ENCODE results near the gene FAM3D.

Gene FAM3D

GRCh38 chr3:58656631-58657030 lies 9.9 kb downstream of the FAM3D start:
- DNase-seq (ENCODE audit: low spot score), result no peak

GRCh38 chr3:58654466-58654865 lies 12.1 kb downstream of the FAM3D start:
- DNase-seq (ENCODE audit: low spot score), result no peak

- no peak for DNase-seq (ENCODE audit: low spot score)
Measured at GRCh38 chr3:58652624-58653023, 13.9 kb downstream of the FAM3D start.

- DNase-seq (ENCODE audit: low spot score), result no peak
Measured at GRCh38 chr3:58651276-58651675, 15.3 kb downstream of the FAM3D start.

GRCh38 chr3:58647381-58648141 lies 19.0 kb downstream of the FAM3D start:
- DNase-seq (ENCODE audit: low spot score), result no peak

GRCh38 chr3:58646503-58646902 lies 20.1 kb downstream of the FAM3D start:
- DNase-seq (ENCODE audit: low spot score), result no peak

GRCh38 chr3:58645726-58646125 lies 20.8 kb downstream of the FAM3D start:
- DNase-seq (ENCODE audit: low spot score), result no peak

GRCh38 chr3:58642846-58643245 lies 23.7 kb downstream of the FAM3D start:
- no peak for DNase-seq (ENCODE audit: low spot score)

- peak; percentile 86 for DNase-seq (ENCODE audit: low spot score)
Measured at GRCh38 chr3:58640700-58641372, 25.7 kb downstream of the FAM3D start.

GRCh38 chr3:58639842-58640241 lies 26.7 kb downstream of the FAM3D start:
- no peak for DNase-seq (ENCODE audit: low spot score)

GRCh38 chr3:58639001-58639400 lies 27.6 kb downstream of the FAM3D start:
- no peak for DNase-seq (ENCODE audit: low spot score)

- no peak for DNase-seq (ENCODE audit: low spot score)
Measured at GRCh38 chr3:58638591-58638990, 28.0 kb downstream of the FAM3D start.

- DNase-seq (ENCODE audit: low spot score), result no peak
Measured at GRCh38 chr3:58637509-58637908, 29.1 kb downstream of the FAM3D start.

- no peak for DNase-seq (ENCODE audit: low spot score)
Measured at GRCh38 chr3:58635371-58636285, 30.9 kb downstream of the FAM3D start.

- DNase-seq (ENCODE audit: low spot score), result no peak
Measured at GRCh38 chr3:58633157-58633865, 33.3 kb downstream of the FAM3D start.

GRCh38 chr3:58631742-58632141 lies 34.8 kb downstream of the FAM3D start:
- DNase-seq (ENCODE audit: low spot score), result no peak

- DNase-seq (ENCODE audit: low spot score), result no peak
Measured at GRCh38 chr3:58630710-58631092, 35.9 kb downstream of the FAM3D start.

GRCh38 chr3:58630076-58630709 lies 36.4 kb downstream of the FAM3D start:
- DNase-seq (ENCODE audit: low spot score), result peak; percentile 67

GRCh38 chr3:58629629-58630028 lies 36.9 kb downstream of the FAM3D start:
- DNase-seq (ENCODE audit: low spot score), result no peak

GRCh38 chr3:58628823-58629562 lies 37.6 kb downstream of the FAM3D start:
- DNase-seq (ENCODE audit: low spot score), result peak; percentile 65

- no peak for DNase-seq (ENCODE audit: low spot score)
Measured at GRCh38 chr3:58627941-58628340, 38.6 kb downstream of the FAM3D start.

Data from AG08396 (cell line).